Memory B cell (primary cell): Measurements from ENCODE around the gene ZNF425.
"Not testable (repeated sequence)": the region's sequence is repeated elsewhere in the genome, so short reads cannot be mapped to it uniquely, and the experiment has no call there.

Experiments
- ATAC-seq: fragments of 150-1000 bp; cut with Tn5 transposase; 2 replicates; pipeline ENCODE4 v1.10.0; 2021; ENCODE audit warnings: low read depth, mild to moderate bottlenecking, moderate library complexity
- DNase-seq, 2 donors: peaks; one replicate each; pipeline ENCODE4 v3.0.0; 2022; ENCODE audit warnings: low spot score in 2 of 2
- H3K27ac Mint-ChIP-seq: one replicate; pipeline ENCODE4 v1.8.0; 2022; ENCODE audit warnings: mild to moderate bottlenecking, moderate library complexity, mixed read lengths
- H3K27me3 Mint-ChIP-seq: one replicate; pipeline ENCODE4 v1.8.0; 2022; ENCODE audit warnings: mixed read lengths
- H3K36me3 Mint-ChIP-seq: one replicate; pipeline ENCODE4 v1.8.0; 2022; ENCODE audit warnings: mild to moderate bottlenecking, mixed read lengths
- H3K4me1 Mint-ChIP-seq: one replicate; pipeline ENCODE4 v1.8.0; 2022; ENCODE audit warnings: mixed read lengths
- H3K4me3 Mint-ChIP-seq: one replicate; pipeline ENCODE4 v1.8.0; 2022; ENCODE audit warnings: mild to moderate bottlenecking, moderate library complexity, mixed read lengths
- H3K9me3 Mint-ChIP-seq: one replicate; pipeline ENCODE4 v1.8.0; 2022; ENCODE audit warnings: mixed read lengths

Gene ZNF425

DNA sequence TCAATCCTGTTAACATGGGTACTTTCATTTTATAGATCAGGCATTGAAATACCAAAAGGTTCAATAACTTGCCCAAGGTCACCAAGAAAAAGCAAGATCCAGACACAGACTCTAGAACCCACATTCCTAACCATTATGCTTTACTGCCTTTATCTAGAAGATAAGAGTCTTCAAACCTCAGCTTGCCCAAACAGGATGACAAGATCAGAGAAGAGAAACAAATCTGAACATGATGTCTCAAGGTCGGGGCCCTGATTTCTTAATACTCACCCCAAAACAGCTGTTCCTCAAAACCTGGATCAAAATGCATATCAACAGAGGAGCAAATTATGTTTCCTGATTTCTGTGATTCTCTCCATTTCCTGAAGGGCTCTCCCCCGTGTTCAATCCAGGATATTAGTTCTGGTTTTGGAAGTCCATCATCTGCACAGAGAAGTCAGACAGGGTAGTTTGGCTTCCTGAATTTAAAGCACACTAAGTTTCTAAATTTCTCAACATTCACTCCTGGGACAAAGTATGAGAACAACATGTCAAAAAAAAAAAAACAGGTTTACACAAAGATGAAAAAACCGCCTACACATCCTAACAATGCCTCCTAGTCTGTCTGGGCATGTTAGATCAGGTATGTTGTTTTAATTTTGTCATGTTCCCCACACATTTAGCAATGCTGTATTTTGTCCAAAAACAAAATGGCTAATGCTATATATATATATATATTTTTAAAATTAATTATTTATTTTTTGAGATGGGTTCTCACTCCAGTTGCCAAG, 51.8 kb downstream of the ZNF425 start:
- Mint-ChIP-seq H3K27me3 (no peaks in the 10 kb centered on the region), H3K27ac (peak overlapping the region; percentile 60), H3K4me3 (no peak overlapping the region), H3K4me1 (peaks cover 2% of the 10 kb centered on the region), H3K36me3 (peaks cover 12% of the 10 kb centered on the region), H3K9me3 (no peaks in the 10 kb centered on the region)
- ATAC-seq (no peak), DNase-seq (no peak)

DNA sequence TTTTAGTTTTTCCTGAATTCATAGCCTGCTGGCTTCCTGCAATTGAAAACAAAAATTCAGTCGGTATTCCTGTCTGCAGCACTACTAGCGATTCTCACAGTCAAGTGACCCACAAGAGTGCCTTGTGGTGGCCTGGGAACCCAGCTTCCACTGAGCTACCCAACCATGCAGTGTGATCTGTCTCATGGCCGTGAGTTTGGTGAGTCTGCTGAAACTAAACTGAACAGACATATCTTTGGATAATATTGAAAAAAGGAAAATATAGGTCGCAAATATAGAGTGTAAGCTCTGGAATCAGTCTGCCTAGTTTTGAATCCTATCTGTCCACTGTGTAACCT, 53.7 kb downstream of the ZNF425 start:
- no peak overlapping the region for H3K4me3 Mint-ChIP-seq
- H3K27ac Mint-ChIP-seq, result no peak overlapping the region
- H3K36me3 Mint-ChIP-seq, result peaks cover 11% of the 10 kb centered on the region
- H3K27me3 Mint-ChIP-seq, result no peaks in the 10 kb centered on the region
- no peak for DNase-seq
- H3K9me3 Mint-ChIP-seq, result no peaks in the 10 kb centered on the region
- ATAC-seq, result no peak
- peaks cover 2% of the 10 kb centered on the region for H3K4me1 Mint-ChIP-seq

DNA sequence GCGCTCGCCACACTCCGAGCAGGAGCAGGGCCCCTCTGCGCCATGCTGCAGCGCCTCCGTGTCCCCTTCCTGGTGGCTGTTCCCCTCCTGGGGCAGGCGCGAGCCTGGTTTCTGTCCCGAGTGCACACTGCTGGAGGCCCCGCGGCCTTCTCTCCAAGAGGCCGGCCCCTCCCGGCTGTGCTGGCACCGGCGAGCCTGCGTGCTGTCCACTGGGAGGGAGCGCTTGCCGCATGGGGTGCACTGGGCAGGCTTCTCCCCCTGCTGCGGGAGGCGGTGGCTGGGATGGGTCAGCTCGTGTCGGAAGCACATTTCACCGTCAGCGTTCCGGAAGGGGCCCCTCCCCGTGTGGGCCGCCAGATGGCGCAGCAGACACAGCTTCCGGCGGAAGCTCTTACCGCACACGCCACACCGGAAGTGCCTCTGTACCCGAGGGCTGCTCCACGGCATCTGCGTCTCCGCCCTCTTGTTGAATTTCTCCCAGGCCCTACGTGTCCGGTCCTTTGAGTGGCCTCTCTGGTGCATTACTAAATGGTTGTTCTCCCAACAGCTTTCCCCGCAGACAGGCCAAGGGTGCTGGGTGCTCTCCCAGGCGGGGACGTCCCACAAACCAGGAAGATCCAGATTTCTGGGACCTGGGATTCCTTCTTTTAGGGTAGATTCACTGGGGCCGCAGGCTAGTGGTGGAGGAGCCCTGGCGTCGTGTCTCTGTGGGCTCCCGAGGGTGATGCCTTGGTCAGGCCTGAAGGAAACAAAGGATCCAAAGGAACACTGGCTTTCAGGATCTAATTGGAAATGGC, 54.3 kb downstream of the ZNF425 start:
- H3K4me3 Mint-ChIP-seq, result peak overlapping the region; percentile 37
- peak; percentile 78 for ATAC-seq

DNA sequence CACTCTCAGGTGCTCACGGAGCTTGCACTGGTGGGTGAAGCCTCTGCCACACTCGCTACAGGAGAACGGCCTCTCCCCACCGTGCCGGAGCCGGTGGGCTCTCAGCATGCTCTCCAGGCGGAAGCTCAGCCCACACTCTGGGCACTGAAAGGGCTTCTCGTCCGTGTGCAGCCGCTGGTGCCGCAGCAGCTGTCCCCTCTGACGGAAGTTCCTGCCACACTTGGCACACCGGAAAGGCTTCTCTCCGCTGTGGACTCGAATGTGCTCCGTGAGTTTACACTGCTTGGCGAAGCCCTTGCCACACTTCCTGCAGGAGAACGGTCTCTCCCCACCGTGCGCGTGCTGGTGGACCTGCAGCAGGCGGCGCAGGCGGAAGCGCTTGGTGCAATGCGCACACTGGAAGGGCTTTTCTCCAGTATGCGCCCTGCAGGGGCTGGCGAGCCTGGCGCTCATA, 54.9 kb downstream of the ZNF425 start:
- DNase-seq (no peak), ATAC-seq (no peak)
- Mint-ChIP-seq H3K36me3 (peaks cover 5% of the 10 kb centered on the region), H3K27ac (no peak overlapping the region), H3K9me3 (no peaks in the 10 kb centered on the region), H3K27me3 (no peaks in the 10 kb centered on the region), H3K4me3 (no peak overlapping the region), H3K4me1 (no peaks in the 10 kb centered on the region)

More for the DNA sequence above, 54.3 kb downstream of the ZNF425 start:
- Mint-ChIP-seq H3K36me3 (peaks cover 8% of the 10 kb centered on the region), H3K4me1 (no peaks in the 10 kb centered on the region), H3K27me3 (no peaks in the 10 kb centered on the region), H3K27ac (no peak overlapping the region), H3K9me3 (no peaks in the 10 kb centered on the region)
- peak in 1 of 2 donors; percentile 14 for DNase-seq

DNA sequence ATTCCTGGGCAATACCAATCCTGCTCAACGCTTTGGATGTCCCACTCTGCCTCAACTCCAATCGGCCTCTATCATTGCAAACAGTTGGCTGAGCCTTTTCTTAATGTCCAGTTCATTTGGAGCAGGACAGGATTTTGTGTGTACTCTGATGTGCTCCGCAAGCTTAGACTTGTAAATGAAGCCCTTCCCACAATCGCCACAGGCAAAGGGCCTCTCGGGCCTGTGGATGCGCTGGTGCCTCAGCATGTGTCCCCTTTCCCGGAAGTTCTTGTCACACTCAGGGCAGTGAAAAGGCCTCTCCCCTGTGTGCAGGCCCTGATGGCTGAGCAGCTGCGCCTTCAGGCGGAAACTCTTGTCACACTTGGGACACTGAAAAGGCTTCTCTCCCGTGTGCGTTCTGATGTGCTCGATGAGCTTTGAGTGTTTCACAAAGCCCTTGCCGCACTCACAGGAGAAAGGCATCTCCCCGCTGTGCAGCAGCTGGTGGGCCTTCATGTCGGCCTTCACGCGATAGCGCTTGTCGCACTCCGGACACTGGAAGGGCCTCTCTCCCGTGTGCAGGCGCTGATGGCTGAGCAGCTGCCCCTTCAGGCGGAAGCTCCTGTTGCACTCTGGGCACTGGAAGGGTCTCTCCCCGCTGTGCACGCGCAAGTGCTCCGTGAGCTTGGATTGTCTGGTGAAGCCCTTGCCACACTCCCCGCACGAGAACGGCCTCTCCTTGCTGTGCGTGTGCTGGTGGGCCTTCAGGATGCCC, 55.6 kb downstream of the ZNF425 start:
- Mint-ChIP-seq H3K4me1 (no peaks in the 10 kb centered on the region), H3K9me3 (no peaks in the 10 kb centered on the region), H3K27ac (no peak overlapping the region), H3K36me3 (peaks cover 5% of the 10 kb centered on the region), H3K4me3 (no peak overlapping the region), H3K27me3 (no peaks in the 10 kb centered on the region)
- ATAC-seq (no peak), DNase-seq (no peak)

DNA sequence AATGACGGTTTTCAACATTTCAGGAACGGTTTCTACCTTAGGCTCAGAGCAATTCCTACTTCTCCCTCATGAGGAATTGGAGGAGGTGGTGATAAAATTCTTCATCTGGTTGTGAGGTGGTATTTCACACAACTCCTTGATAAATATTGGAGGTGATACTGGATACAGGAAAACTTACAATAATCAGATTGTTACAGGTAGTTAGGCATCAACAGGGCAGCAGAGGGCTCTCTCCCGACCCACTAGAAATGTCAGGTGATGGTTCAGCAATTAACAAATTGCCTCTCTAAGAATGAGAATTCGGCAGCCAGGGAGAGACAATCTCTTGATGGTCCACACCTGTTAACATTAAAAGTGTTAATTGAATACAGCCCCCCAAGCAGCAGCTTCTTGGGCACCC, 58.3 kb downstream of the ZNF425 start:
- Mint-ChIP-seq H3K4me3 (no peak overlapping the region), H3K4me1 (peaks cover 5% of the 10 kb centered on the region), H3K9me3 (no peaks in the 10 kb centered on the region), H3K27me3 (no peaks in the 10 kb centered on the region), H3K27ac (peak overlapping the region; percentile 66), H3K36me3 (peaks cover 5% of the 10 kb centered on the region)
- no peak for DNase-seq
- ATAC-seq, result no peak

DNA sequence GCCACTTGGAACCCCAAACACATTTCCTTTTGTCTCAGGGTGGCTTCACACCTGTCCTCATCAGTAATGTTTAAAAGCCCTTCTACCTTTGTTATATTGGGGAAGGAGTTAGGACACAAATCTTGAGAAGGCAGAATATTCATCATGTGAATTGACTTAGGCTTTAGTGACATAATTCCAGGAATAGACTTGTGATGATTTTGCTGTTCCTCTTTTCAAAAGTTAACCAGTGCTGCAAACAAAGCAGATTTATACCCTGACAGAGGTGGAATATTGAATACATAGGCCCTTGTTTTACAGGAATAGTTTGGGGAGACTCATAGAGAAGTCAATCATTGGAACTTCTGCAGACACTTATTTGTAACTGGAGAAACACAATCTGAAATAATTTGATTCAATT, 62.6 kb downstream of the ZNF425 start:
- no peak overlapping the region for H3K27ac Mint-ChIP-seq
- H3K4me1 Mint-ChIP-seq, result peaks cover 5% of the 10 kb centered on the region
- H3K4me3 Mint-ChIP-seq, result peak overlapping the region; percentile 39
- ATAC-seq (no peak), DNase-seq (no peak)
- peaks cover 3% of the 10 kb centered on the region for H3K36me3 Mint-ChIP-seq
- H3K9me3 Mint-ChIP-seq, result no peaks in the 10 kb centered on the region
- H3K27me3 Mint-ChIP-seq, result no peaks in the 10 kb centered on the region

DNA sequence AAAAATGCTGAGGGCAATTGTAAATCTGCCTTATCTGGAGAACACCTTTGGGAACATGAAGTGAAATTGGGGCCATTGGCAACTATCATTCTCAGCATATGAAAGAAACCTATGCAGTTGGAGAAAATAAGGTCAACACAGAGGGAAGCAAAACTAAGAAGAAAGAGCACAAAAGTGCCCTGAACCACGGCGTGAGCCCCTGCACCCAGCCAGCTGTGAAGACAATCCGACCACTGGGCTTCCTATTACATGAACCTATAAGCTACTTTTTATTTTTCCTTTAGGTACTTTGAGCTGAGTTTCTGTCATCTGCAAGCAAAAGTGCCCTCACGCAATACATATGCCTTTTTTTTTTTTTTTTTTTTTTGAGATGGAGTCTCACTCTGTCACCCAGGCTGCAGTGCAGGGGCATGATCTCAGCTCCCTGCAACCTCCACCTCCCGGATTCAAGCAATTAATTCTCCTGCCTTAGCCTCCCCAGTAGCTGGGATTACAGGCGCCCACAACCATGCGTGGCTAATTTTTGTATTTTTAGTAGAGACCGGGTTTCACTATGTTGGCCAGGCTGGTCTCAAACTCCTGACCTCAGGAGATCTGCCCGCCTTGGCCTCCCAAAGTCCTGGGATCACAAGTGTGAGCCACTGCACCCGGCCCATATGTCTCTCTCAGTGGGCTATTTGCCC, 63.8 kb downstream of the ZNF425 start:
- H3K36me3 Mint-ChIP-seq, DNase-seq, H3K4me3 Mint-ChIP-seq, H3K4me1 Mint-ChIP-seq, ATAC-seq, H3K27ac Mint-ChIP-seq, H3K9me3 Mint-ChIP-seq, H3K27me3 Mint-ChIP-seq: not testable (repeated sequence)

DNA sequence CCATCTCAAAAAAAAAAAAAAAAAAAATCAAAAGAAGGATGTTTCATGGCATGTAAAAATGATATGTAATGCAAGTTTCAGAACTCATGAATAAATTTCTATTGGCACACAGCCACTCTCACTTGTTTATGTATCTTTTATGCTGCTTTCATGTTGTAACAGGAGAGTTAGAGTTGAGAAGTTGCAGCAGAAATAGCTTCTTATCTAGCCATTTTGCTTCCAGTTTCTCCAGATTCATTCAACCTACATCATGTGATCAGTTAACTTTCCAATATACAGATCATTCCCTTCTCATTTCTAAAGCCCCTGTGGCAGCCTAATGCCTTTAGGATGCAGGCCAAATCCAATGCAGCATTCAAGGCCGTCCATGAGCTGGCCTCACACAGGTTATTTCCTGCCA, 66.0 kb downstream of the ZNF425 start:
- Mint-ChIP-seq H3K4me1 (peaks cover 4% of the 10 kb centered on the region), H3K27me3 (no peaks in the 10 kb centered on the region), H3K36me3 (no peaks in the 10 kb centered on the region), H3K9me3 (no peaks in the 10 kb centered on the region), H3K4me3 (no peak overlapping the region), H3K27ac (no peak overlapping the region)
- no peak for DNase-seq
- ATAC-seq, result no peak

DNA sequence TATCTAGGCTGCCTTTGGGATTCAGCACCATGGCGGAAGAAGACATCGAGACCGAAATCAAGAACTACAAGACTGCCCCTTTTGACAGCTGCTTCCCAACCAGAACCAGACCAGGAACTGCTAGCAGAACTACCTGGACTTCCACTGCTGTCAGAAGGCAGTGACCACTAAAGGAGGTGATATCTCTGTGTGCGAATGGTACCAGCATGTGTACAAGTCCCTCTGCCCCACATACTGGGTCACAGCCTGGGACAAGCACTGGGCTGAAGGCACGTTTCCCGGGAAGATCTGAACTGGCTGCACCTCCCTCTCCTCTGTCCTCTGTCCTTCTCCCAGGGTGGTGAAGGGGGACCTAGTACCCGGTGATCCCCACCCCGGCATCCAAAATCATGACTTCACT, 72.2 kb downstream of the ZNF425 start:
- H3K36me3 Mint-ChIP-seq, result no peaks in the 10 kb centered on the region
- H3K4me3 Mint-ChIP-seq, result no peak overlapping the region
- no peak for DNase-seq
- H3K27me3 Mint-ChIP-seq, result peaks cover 4% of the 10 kb centered on the region
- no peak overlapping the region for H3K27ac Mint-ChIP-seq
- H3K4me1 Mint-ChIP-seq, result no peaks in the 10 kb centered on the region
- no peaks in the 10 kb centered on the region for H3K9me3 Mint-ChIP-seq
- ATAC-seq, result no peak

DNA sequence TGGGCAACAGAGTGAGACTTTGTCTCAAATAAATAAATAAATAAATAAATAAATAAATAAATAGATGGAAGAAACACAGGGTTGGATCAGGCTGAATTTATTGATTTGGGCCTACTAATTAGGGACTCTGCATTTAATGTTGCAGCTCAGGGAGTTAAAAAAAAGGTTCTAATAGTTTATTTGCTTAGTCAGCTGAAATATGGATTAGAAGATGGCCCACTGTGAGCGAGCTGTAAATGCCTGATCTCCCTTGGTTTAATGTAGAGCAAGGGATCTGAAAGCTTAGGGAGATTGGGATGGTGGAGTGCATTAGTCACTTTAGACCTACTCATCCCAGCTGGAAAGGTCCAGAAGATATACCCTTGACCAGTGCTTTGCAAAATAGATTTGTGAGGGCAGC, 72.7 kb downstream of the ZNF425 start:
- H3K4me1 Mint-ChIP-seq, result no peaks in the 10 kb centered on the region
- H3K36me3 Mint-ChIP-seq, result no peaks in the 10 kb centered on the region
- no peak overlapping the region for H3K4me3 Mint-ChIP-seq
- ATAC-seq (no peak), DNase-seq (no peak)
- peaks cover 6% of the 10 kb centered on the region for H3K27me3 Mint-ChIP-seq
- no peaks in the 10 kb centered on the region for H3K9me3 Mint-ChIP-seq
- no peak overlapping the region for H3K27ac Mint-ChIP-seq
